ENCODE measurements around the gene FAM168B. TPM values are rescaled to one million over a fixed set of nuclear protein-coding genes. Genes with fewer than 3 reads are reported as not detected.

The FAM168B gene
- polyA plus RNA-seq, 5 donors: 76.1 to 92.4 (median 86.7) TPM

DNA sequence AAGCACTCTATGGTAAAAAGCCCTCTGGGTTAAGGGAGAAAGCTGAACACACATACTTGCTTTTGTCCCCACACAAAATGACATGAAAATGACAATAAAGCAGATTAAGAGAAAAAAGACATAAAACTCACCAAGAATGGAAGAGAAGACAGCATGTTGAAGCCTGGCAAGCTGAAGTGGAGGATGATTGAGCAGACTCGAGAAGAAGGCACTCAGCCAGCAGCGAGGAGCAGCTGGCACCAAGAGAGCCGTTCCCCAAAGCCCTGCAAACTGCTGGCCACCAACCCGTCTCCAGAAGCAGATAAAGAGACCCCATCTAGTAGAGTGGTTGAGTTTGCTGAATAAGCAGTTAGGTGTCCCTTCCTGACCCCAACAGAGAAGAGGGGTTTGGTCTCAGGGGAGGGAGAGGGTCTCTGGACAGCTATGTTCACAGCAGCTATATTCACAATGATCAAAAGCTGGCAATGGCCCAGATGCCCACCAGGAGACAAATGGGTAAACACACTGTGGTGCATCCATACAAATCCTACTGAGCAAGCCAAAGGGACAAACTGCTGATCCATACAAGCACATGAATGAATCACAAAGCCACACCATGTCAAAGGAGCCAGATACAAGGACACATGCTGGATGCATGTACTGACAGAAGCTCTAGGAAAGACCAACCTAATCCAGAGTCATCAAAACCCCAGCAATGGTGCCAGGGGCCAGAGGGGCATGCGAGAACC lies 36.9 kb downstream of the FAM168B start:
- no peak for DNase-seq

- no peak for DNase-seq
Measured at GRCh38 chr2:131055169-131056065, 37.8 kb downstream of the FAM168B start.

GRCh38 chr2:131054488-131054887 lies 38.8 kb downstream of the FAM168B start:
- no peak for DNase-seq

- no peak for DNase-seq
Measured at GRCh38 chr2:131052741-131053263, 40.5 kb downstream of the FAM168B start.

- no peak for DNase-seq
Measured at GRCh38 chr2:131050896-131051295, 42.4 kb downstream of the FAM168B start.

DNA sequence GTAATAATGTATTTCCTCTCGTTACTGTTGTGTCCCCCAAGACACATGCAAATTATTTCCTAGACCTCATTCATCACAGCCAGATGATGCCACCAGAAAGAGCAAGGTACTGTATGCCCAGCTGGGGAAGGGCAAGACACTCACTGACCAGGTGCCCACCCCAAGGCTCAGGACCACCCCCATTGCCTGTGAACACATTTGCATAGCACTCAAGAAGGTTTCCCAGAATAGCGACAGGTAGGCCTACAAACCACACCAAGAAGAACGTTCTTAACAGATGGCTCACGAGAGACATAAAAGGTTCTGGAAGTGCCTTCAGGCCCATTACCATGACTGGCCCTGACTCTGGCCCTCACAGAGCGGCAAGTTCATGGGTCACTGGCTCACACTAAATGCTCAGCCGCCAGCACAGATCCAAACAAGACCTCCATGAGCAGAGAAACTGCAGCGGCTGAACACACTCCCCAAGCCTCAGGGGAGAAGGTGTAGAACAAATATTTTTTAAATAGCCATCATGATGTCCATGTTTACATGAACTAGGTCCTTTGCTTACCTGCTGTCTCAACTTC lies 44.0 kb downstream of the FAM168B start:
- no peak for DNase-seq

GRCh38 chr2:131048641-131049040 lies 44.6 kb downstream of the FAM168B start:
- DNase-seq: no peak

- DNase-seq: no peak
Measured at GRCh38 chr2:131047920-131048560, 45.2 kb downstream of the FAM168B start.

GRCh38 chr2:131046918-131047652 lies 46.2 kb downstream of the FAM168B start:
- DNase-seq: no peak

DNA sequence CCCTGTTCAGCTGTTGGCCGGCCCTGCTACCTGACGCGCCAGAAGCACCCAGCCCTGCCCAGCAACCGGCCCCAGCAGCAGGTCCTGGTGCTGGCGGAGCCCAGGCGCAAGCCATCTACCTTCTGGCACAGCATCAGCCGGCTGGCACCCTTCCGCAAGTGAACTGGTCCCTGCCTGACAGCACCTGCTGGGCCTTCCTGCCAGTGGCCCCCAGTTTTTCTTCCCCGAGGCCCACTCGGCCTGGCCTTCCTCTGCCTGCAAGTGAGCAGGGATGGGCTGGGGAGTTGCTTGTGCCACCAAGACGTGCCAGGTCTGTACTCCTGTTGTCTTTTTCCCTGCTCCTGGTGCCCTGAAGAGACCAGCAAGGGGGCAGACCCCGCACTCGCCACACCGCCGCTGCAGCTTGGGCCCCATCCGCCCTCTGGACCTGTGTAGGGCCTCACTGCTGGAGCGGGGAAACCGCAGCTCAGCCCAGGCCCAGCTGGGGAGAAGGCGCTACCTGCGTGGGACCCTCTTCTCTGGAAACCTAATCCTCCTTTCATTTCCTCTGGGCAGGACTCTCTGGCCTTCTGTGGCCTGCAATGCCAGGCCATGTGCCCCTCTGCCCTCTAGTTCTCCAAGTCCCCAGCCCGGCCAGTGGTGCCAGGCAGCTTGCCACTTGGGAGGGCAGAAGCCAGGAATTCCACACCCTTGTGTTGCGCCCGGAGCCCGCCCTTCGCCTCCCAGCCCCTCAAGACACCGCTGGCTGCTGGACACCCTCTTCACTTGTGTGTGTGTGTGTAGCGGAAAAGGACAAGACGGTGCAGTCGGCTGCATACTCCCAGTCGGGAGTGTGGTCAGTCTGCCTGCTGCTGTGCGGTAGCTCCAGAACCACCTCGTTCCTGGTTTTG lies 47.0 kb downstream of the FAM168B start:
- DNase-seq: no peak

GRCh38 chr2:131045286-131046027 lies 47.8 kb downstream of the FAM168B start:
- DNase-seq: no peak

DNA sequence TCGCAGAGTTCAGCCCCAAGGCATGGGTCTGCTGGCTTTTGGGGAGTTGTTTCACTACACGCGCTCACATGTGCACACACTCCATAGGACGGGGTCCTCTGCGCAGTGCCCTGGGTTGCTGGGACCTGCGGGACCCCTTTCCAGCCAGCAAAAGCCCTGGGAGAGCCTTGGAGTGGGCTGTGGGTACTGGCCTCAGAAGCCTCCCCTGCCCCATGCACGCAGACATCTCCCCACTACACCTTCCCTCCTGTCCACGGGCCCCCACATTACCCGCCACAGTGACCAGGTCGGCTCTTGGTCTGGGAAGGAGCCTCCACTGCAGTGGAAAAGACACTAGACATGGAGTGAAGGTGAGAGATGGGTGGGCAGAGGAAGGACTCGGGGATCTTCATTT lies 48.5 kb downstream of the FAM168B start:
- no peak for DNase-seq

DNA sequence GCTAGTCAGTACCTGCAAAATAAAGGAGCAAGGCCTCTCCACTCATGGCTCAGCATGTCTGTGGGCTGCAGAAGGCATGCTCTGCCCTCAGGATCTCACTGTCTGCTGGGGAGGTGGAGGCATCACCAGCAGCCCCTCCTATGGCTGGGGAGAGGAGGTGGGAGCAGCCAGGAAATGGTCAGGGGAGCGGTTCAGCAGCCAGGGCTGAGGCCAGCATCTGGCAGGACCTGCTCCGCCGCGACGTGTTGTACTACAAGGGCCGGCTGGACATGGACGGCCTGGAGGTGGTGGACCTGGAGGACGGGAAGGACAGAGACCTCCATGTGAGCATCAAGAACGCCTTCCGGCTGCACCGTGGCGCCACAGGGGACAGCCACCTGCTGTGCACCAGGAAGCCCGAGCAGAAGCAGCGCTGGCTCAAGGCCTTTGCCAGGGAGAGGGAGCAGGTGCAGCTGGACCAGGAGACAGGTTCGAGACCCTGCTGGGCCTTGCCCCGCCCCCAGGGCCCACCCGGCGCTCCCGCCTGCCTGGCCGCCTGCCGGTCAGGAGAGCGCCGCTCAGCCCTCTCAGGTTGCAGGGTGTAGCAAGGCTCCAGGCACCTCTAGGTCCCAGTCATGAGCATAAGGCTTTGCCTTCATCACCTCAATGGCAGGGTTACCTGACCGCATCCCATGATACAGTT lies 49.0 kb downstream of the FAM168B start:
- DNase-seq: no peak

DNA sequence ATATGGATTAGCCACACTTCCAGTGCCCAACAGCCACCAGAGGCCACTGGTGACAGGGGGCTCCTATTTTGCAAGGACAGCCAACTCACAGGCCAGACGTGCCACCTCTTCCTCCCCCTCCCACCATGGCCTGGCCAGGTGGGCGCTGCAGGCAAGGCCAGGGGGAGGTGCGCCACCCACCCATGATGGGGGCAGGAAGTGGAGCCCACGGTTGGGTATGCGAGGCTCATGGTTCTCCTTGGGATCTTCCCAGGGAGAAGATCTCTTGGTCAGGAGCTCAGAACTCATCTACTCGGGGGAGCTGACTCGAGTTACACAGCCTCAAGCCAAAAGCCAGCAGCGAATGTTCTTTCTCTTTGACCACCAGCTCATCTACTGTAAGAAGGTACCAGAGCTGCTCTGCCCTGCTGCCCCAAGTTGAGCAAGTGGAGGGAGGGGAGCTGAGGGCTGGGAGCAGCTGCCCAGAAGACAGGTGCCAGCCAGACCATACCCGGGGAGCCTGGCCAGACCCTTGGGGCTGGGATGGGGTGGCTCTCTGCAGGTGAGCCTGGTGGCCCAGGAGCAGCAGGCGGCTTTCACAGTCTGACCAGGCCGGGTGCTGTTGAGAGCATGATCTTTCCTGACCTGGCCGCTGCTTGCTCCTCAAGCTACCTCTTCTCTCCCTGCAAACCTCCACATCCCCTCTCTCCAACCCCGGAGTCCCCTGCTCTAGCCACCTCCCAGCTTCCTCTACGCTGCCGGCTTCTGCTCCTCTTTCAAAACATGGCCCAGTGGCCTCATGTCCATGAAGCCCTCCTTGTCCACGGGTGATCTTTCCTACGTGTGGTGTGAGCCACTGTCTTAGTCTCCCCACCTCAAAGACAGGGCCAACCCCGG lies 49.8 kb downstream of the FAM168B start:
- no peak for DNase-seq

DNA sequence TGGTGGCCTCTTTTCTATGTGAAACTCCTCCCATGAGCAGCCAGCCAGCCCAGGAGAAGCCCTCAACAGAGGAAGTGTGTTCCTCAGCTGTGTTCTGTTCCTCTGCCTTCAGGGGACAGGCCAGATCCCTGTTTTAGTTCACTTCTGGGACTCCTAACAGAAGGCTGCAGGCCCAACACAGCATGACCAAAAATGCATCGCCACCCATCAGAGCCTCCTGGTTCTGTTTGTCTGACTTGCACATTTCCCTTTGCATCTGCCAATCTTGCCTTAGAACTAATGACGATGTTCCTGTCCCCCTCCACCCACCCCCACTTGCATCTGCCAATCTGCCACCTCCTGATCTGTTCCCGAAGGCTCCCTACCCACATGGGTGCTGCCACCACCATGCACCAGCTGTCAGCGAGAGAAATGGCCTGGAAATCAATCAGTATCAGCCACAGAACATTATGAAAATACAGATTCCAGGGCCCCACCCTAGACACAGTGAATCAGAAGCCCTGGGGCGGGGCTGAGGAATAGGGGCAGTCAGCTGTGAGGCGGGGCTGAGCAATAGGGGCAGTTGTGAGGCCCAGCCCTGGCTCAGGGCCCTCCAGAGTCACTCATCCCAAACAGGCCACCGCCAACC lies 51.0 kb downstream of the FAM168B start:
- DNase-seq: no peak

- DNase-seq: no peak
Measured at GRCh38 chr2:131041402-131042147, 51.7 kb downstream of the FAM168B start.

Data from right lung (tissue), 5 donors.